HG03342 (cell line): Measurements from ENCODE around the gene LOX.
"Not testable (repeated sequence)": the region's sequence is repeated elsewhere in the genome, so short reads cannot be mapped to it uniquely, and the experiment has no call there.

Experiments
- ATAC-seq: cut with Tn5 transposase; IDR thresholded peaks from one replicate; pipeline ENCODE4 v1.9.1; 2021; ENCODE audit warnings: mild to moderate bottlenecking, moderate library complexity; ENCODE audit not compliant: unreplicated experiment

The LOX gene

DNA sequence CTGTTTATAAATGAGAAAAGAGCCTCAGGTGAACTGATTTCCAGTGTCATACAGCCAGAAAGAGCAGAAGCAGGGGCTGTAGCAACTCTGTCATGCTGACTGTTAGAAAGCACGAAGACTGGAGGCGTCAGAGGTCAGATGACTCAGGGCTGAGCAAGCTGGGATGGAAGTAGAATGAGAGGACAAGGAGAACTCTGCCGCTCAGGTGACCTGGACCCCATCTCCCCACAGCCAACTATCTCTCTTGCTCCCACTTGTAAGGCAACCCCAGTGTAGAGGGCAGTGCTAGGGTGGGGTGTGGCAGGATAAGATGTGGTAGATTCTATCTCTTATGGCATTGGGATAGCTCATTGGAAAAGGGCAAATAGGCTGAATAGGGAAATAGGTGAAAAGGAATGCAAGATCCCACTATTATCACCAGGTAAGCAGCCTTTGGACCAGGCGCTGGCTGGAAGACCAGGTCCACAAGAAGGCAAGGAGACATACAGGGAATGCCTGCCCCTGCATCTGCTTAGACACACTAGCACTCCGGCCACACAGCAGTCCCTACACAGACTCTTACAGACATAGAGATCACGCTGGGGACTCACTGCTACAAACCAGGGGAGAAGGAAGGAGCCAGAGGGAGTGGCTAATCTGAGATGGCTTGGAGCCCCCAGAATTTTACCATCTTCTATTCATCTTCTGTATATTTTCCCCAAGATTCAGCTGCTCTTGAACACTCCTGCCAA is 21.2 kb upstream of the LOX start:
- no peak for ATAC-seq

DNA sequence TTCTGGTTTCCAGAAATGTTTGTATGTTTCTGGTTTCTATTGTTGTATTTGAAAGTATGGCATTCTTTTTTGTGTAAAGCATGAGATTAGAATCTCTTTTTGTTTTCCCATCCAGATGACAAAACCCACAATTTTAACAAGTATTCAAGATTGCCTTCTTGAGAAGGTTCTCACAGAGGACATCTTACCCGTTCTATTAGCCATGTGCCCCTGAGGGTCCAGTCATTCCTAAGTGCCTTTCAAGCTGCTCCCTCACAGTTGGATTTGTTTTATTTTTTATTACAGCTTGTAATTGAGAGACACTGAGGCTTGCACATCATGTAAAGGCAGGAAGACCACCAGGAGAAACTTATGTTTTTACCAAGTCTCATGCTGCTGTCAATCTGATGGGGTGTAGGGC is 19.3 kb upstream of the LOX start:
- no peak for ATAC-seq

DNA sequence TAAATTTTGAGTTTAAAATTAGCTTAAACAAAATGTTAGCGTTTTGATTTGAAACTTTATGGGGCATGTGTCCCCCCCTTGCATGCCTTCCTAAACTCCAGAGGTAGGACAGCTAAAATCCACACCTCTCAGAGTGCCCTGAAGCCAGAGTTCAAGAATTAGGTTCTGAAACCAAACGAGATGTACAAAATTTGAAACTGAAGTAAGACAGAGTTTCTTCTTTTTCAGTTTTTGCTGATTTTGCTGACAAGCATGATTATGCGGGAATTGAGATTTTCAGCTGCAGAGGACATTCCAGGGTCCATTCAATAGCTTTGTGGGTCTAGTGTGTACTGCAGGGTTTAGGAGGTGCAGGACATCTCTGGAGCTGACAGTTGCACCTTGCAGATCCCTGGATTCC is 17.1 kb upstream of the LOX start:
- ATAC-seq, result no peak

DNA sequence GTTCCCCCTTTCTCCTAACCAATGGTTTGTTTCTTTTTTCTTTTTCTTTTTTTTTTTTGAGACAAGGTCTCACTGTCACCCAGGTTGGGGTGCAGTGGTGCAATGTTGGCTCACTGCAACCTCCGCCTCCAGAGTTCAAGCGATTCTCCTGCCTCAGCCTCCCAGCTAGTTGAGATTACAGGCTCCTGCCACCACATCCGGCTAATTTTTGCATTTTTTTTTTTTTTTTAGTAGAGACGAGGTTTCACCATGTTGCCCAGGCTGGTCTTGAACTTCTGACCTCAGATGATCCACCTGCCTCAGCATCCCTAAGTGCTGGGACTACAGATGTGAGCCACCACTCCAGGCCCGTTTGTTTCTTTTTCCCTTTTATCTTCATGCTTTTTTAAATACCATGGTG is 16.2 kb upstream of the LOX start:
- ATAC-seq, result not testable (repeated sequence)

DNA sequence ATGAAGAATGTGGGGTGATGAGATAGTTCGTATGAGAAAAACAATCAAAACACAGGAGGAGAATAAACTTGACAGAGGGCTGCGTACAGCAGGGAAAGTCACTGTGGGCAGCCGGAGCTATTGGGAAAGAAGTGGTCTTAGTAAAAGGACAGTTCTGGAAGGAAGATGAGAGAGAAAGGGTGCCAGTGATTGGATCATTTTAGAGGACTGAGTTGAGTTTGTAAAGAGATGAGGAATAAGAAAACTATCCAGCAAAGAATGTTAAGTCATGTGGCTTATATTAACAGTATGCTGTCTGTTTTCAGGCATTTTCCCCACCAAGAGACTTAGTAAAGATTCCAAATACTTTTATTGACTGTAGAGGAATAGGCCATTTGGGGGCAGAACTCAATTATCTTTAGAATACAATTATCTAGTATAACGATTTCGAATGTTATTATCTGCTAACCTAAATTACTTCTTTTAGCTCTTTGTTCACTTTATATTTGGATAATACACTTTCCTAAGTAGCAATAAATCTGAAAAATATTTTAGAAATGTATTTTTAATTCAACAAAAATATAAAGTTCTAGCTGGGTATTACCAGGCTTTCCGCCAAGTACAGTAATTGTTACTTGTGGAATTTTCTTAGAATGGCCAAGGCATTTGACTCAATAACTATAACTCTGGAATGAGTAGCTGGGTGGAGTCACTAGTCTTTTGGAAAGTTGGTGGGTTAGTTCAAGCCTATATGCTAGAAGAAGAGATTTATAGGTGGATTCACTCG is 15.5 kb upstream of the LOX start:
- ATAC-seq, result no peak

DNA sequence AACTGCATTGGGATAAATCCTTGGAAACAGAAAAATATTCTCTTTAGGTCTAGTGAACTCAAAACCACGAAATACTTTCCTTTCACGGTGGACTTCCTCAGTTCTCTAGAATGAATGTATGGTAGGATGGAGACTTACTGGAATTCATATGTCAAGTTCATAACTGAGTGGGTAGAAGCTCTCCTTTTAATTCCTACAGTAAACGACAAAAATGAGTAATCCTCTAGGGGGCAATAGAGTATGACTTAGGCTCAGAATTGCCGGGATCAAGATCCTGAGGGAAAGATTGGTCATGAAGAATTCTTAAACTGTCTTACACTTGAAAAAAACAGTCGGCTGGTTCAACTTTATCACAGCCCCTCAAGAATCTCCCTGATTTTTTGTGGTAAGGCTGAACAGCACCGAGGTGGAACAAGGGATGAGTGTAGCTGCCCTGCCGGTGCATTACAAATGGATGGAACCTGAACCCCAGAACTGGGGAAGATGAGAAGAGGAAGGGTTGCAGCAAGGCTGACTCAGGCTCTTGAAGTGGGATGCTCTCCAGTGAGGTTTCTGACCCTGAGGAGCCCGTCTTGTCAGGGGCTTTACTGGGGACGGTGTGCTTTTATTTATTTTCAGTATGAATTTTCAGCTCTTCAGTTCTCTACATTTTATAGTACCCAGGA is 14.0 kb upstream of the LOX start:
- no peak for ATAC-seq

DNA sequence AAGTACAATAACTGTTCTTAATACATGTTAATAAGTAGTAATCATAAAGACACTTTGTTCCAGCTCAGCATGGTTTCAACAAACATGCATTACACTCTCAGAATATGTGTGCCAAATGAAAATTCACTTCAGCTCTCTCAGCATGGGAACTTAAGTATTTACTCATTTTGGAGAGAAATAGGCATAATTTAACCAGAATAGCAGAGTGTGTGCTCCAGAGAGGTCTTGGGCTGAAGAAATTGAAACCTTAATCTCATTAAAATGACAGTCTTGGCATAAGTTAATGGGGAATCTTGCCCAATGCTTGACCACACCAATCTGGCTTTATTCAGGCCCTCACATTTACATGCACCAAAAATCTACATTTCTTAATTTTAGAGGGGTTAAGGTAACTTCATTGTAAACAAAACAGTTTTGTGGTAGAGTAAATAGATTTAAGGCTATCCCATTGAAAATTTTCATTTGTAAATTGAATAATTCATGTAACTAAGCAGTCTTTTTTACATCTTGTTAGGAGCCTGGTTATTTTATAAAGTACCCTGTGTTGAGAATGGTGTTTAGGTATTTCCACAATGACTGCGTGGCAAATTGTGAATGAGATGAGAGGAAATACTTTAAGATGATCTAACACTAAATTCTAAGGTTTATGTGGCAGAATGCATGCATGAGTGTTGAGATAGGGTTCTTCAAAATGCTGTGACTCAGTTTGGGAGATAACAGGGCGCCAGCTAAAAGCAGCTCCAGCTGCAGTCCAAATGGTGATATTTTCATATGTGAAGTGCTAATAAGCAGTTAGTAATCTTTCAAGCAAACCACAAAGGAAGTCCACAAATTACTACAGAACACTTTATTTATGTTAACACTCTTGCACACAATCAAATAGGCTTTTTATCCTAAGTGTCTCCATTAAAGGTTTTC is 11.3 kb upstream of the LOX start:
- no peak for ATAC-seq

DNA sequence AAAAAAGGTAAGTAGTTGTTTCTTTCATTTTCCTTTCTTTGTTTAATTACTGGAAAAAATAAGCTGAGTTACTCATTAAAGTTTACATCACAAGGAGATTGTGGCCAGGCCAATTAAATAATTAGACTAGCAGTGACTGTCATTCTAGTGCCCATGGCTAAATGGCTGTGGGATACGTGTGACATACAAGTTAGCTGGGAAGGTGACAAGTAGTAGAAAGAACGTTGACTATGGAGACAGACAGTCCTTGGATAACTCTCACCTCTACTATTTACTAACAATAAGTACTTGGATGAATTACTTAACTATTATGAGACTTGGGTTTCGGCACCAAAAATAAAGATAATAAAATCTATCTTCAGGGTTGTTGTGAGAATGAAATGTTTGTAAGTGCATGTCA is 7.0 kb upstream of the LOX start:
- no peak for ATAC-seq

DNA sequence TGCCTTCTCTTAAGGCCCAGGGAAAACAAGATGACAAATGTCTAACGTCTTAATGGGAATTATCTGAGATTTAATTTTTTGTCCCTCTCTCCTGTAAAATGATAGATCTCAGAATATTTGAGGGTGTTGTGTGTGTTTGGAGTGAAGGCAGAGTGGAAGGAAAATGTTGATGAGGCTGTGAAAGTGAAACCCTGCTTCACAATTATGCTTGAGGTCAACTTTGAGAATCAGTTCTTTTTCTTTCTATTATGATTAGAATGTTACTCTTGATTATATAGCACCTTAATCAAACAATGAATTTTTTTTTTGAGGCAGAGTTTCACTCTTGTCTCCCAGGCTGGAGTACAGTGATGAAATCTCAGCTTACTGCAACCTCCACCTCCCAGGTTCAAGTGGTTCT is 5.5 kb upstream of the LOX start:
- ATAC-seq, result peak; percentile 44

DNA sequence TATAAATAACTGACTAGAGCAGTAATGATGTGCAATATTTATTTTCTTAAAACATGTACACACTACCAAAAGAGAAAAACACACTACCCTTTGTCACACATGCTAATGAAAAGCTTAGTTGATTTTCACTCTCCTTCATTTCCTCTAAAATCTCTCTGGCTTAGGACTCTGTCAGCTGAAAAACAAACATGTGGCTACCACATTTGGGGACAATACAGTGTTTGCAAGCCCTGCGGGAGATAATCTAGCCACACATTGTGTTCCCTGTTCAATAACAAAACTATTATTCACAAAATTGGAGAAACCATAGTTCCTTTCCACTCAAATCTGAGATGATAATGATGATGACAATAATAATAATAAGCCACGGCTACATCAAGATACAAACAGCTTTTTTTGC is 3.5 kb upstream of the LOX start:
- ATAC-seq, result no peak

DNA sequence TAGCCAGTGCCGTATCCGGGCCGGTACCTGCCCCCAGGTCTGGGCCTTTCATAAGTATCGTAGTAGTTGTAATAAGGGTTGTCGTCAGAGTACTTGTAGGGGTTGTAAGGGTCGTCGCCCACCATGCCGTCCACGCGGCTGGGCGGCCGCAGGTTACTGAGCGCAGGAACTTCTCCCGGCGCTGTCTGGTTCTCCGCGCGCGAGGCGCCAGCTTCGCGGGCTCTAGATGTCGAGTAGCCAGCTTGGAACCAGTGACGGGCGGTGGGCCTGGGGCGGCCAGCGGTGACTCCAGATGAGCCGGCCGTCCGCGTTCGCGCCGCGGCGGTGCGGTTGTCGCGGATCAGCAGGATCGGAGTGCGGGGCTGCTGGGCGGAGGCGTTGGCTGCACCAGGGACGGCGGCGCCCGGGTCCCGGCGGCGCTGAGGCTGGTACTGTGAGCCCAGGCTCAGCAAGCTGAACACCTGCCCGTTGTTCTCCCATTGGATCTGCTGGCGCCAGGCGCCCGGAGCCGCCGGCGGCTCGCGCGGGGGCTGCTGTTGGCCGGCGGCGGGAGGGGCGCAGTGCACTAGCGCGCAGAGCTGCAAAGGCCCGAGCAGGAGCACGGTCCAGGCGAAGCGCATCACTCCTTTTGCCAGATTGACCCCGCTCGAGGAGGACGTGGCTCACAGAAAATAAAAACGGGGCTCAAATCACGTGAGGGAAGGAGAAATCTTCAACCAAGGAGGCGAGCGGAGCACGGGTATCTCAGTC is 518 bp downstream of the LOX start:
- ATAC-seq, result no peak

DNA sequence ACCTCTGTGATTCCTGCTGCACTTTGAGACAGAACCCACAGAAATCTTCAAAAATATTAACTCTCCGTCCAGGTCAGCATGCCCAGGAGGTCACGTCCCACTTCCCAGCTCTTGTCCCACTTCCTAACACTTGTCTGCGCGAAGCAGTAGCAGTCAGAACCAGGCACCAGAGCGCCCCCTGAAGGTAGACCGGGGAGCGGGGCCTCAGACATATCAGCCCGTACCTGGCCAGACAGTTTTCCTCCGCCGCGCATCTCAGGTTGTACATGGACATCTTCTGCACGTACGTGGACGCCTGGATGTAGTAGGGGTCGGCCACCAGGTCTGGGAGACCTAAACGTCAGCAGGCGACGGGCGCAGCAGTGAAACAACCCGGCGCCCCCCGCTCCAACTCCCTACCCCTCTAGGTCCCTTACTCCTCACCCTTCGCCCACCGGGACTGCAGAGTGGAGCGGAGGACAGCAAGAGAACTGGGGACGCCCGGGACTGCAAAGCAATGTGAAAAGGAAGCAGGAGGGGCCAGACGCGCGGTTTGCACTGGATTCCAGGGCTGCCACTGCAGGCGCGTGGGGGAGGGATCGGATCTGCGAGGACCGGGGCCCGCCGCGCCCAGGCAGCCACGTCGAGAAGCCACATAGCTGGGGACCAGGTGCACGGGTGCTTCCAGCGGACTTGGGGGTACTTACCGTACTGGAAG is 1.2 kb downstream of the LOX start:
- ATAC-seq, result peak; percentile 44

DNA sequence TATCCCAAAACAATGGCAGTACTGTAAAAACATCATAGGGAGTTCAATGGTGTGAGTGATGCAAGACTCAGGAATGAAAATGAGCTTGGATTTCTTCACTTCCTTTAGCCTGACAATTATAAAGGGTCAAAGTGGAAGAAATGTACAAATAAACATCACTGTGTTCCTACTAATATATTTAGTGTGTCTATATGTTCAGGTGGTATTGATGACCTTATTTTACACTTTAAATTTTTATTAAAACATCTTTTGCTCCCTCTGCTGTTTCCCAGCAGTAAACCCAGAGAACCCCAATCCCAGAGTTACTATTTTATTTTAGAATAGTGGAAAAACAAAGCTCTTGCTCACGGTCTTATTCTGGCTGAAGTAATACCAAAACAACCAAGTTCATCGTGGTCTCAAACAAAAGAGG is 2.0 kb downstream of the LOX start:
- no peak for ATAC-seq

DNA sequence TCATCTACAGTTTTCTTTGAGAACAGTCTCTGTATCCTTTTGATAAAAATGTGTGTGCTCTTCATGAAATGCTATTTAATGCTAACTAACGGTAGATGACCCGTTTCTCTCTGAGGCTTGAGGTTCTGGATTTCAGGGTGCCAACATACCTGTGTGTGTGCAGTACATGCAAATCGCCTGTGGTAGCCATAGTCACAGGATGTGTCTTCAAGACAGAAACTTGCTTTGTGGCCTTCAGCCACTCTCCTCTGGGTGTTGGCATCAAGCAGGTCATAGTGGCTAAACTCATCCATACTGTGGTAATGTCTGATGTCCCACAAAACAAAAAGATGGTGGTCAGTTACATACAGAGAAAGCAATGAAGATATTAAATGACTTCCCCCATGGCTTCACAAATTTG is 4.2 kb downstream of the LOX start:
- ATAC-seq, result no peak

DNA sequence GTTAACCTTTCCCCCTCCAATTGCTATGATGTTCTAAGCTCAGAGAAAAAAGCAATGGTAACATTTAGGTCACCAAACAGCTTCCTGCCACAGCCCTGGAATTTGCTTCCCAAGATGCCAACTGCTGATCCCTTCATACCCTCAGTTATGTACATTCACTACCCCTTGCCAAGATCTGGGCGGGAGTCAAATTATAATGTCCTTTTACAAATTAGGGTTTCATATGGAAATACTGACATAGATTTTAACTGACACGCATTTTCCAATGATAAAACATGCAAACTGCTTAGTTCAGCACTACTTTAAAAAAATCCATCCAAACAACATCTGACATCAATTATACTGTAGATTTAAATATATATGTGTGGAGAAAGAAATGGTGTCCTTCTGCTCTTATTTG is 5.0 kb downstream of the LOX start:
- no peak for ATAC-seq

DNA sequence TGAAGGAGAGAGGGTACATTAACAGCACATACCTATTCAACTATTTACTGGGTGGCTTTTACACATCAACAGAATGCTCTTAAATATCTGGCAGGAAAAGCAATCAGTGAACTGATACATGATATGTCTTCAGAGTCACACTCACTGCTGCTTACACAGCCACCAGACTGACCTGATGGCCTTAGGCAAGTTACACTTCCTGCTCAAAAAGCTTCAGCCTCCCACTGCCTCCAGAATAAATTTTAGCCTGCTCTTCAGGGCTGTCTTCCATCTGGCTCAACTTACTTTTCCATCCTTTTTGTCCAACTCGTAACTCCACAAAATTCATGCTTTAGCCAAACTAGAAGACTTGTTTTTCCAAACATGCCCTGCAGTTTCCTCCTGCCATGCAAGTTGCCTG is 10.7 kb downstream of the LOX start:
- no peak for ATAC-seq

DNA sequence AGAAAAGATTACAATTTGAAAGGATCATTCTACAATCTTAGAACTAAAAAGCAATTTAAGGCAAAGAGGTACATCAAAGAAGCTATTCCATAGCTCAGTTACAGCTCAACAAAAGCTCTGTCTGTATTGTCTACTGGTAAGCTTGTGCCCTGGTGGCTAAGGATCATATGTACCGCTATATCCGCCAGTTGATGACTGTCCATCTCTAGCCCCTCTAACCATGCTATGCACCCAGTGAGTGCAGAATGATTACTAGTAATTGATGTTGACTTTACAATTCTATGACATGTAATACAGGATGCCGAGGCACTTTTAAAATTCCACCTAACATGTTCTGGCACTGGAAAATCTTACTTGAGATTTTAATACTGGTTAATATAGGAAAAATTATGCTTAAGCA is 13.1 kb downstream of the LOX start:
- no peak for ATAC-seq

DNA sequence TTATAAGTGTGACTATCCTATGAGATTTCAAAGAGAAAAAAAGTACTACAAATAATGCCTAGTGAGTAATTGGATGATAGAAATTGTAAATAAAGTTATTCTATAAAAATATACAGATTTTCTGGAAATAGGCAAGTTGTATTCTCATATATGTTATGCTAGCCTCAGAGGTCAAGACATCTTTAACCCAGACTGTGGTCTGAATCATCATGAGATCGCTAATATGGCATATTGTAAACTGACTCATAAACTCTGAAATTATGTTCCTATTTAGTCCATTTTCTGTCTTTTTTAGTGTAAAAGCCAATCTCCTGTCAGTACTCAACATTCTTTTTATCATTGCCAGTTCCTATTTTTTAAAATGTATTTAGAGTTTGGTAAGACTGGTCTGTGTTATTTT is 14.2 kb downstream of the LOX start:
- ATAC-seq, result no peak

DNA sequence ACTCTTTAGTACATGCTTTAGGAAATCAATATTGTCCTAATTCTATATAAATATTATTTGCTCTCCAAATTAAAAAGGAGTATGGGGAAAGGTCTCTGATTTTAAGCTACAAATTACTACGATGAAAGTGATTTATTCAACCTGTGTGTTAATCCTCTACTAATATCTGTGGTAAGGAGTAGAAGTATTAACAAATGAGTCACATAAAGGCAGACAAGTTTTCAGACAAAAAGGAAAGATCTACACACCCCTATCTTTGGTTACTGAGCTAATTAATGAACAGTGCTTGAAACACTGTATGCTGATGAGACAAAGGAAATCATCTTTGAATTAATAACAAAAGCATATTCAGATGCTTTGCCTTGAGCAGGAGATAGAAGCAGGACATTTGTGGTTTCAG is 15.9 kb downstream of the LOX start:
- no peak for ATAC-seq

DNA sequence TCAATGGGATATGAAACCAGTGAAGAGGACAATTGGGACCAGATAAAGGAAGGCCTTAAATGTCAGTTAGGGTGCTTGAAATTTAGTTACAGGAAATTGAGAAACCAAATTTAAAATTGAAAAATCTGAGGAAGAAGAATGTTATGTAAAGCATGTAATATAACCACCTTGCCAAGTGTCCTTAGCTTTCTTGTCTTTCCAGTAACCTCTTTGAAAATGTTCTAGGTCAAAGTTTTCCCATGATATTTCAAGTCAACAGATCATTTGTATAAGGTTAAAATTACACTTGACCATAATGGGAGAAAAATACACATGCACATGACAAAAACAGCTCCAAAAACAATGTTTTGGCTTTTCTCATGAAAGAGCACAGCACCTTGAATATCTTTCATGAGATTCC is 21.1 kb downstream of the LOX start:
- no peak for ATAC-seq
